Ovary (tissue), 3 donors: ENCODE results near the gene MTERF1.

Experiments used
- CTCF ChIP-seq, 3 donors: fragments of 450-650 bp in 2 of 3; fragments of 200-600 bp in 1 of 3; IDR thresholded peaks; one replicate each; pipeline versions ENCODE4 v1.5.1 to v1.8.0; 2016 to 2022; ENCODE audit warnings: antibody characterized with exemption in 3 of 3, mild to moderate bottlenecking in 1 of 3
- EP300 ChIP-seq: sonication (generic); formaldehyde crosslinking; IDR thresholded peaks from one replicate; pipeline ENCODE4 v1.6.1; 2017; ENCODE audit warnings: antibody characterized with exemption
- POLR2A ChIP-seq: fragments of 450-650 bp; IDR thresholded peaks from one replicate; pipeline ENCODE4 v1.6.1; 2017; ENCODE audit warnings: antibody characterized with exemption, mild to moderate bottlenecking, moderate library complexity
- donor health status: DM: no; HTN: no; CAD: no.

GRCh38 chr7:91872069-91872468 is 8.4 kb downstream of the MTERF1 start:
- TF ChIP-seq CTCF (IDR thresholded peaks at IDR 0.05) = no peak
- no peak for TF ChIP-seq POLR2A
- TF ChIP-seq EP300 = no peak
